Neural cell (in vitro differentiated cells): Measurements from ENCODE around the gene SLC25A19.

Experiments
- EP300 ChIP-seq: fragments of 450-650 bp; conservative IDR thresholded peaks from 2 replicates; pipeline ENCODE4 v1.6.1; 2014; ENCODE audit warnings: antibody characterized with exemption, mild to moderate bottlenecking, moderate library complexity; ENCODE audit not compliant: poor library complexity, severe bottlenecking
- TAF1 ChIP-seq: IDR thresholded peaks from 2 replicates; pipeline ENCODE4 v1.6.1; 2012; ENCODE audit warnings: low read depth

GRCh38 chr17:75331671-75332070 lies 42.4 kb upstream of the SLC25A19 start:
- no peak for TF ChIP-seq EP300
- TF ChIP-seq TAF1: no peak
